ENCODE data around the gene EXOC3L1. TPM values are rescaled to one million over a fixed set of nuclear protein-coding genes. Genes with fewer than 3 reads are reported as not detected.

Gene EXOC3L1
- total RNA-seq, 1 experiment from 2014 or later = 0.30 TPM

DNA sequence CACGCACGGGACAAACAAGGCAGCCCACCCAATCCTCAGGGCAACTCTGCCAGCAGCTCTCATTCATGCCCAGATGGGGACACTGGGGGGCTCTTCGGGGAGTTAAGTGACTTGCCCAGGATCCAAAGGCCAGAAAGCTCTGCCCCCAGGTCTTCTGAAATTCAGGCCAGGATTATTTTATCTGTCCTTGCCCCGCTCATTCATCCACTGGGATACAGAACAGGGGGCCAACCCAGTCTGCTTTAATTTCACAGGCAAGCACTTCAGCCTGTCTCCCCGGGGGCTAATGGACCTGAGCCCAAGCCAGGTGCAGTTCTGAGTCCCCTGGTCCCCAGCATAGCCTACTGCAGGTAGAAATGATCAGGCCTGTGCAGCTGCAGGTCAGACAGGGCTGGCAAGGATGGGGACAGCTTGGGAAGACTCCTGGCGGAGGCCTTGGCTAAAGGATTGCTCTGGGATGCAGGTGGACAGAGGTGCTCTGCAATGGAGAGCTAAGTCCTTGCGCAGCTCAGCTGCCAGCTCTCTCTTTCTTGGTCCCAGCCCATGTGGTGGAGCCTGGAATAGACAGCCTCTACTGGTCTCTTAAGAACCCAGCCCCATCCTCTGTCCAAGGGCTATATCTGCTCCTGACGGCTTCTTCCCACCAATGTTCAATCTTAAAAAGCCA lies 38.4 kb downstream of the EXOC3L1 start:
- DNase-seq (ENCODE audit: low read depth, low spot score) (no peak), ATAC-seq (no peak)
- Histone ChIP-seq H4K20me1 (ENCODE audit: insufficient read depth) (no peaks in the 10 kb centered on the region), H2AFZ (ENCODE audit: low read depth, low read length, poor library complexity, severe bottlenecking) (no peak overlapping the region), H3K9me2 (ENCODE audit: insufficient read depth) (no peaks in the 10 kb centered on the region), H3K36me3 (ENCODE audit: control insufficient read depth in 1 of 2, insufficient read depth in 2 of 2, low read length in 2 of 2) (peaks cover 7 to 14% of the 10 kb centered on the region in 2 experiments; a peak in 3 of 4 replicates), H3K4me3 (replicated peaks in 1 of 2; ENCODE audit: low read depth in 1 of 2, low read length in 2 of 2) (peak overlapping the region in 1 of 2 experiments; percentile 61; a peak in 3 of 4 replicates), H3K9ac (ENCODE audit: low read length) (peak overlapping the region; percentile 67), H3K79me2 (ENCODE audit: insufficient read depth, low read length) (no peaks in the 10 kb centered on the region), H3K4me2 (ENCODE audit: low read length) (peak overlapping the region; percentile 83), H3K27me3 (ENCODE audit: insufficient read depth, low read length) (no peaks in the 10 kb centered on the region), H3K9me3 (ENCODE audit: control insufficient read depth in 1 of 2, insufficient read depth in 1 of 2, low read depth in 1 of 2, low read length in 2 of 2) (no peaks in the 10 kb centered on the region), H3K4me1 (ENCODE audit: control insufficient read depth in 1 of 2, insufficient read depth in 2 of 2, low read length in 2 of 2) (peaks cover 3 to 29% of the 10 kb centered on the region in 2 experiments; a peak in 3 of 4 replicates), H3K27ac (ENCODE audit: low read depth, low read length) (peak overlapping the region; percentile 66)
- ChIA-PET CTCF (interaction anchor here (0.8 to 5.8 kb wide), 5 partner anchors 8 to 197 kb away, joined by 3 to 79 read pairs (median 3); partner anchors contain the start of genes CES3, FBXL8 and TRADD), RAD21 (ENCODE audit: low non-redundant PET in 1 of 2, low total read pairs in 2 of 2, uncharacterized antibody in 2 of 2, unreplicated experiment in 2 of 2) (no interaction called here), POLR2A (no interaction called here)
- TF ChIP-seq POLR2AphosphoS5 (IDR thresholded peaks at IDR 0.05; ENCODE audit: low read depth, low read length) (no peak), EGR1 (IDR thresholded peaks at IDR 0.05; ENCODE audit: low read depth) (no peak), EZH2 (IDR thresholded peaks at IDR 0.05) (no peak), ZNF274 (IDR thresholded peaks at IDR 0.05; ENCODE audit: low read depth, low read length) (no peak), JUND (IDR thresholded peaks at IDR 0.05) (no peak)
- TF ChIP-seq, protein P1, sequence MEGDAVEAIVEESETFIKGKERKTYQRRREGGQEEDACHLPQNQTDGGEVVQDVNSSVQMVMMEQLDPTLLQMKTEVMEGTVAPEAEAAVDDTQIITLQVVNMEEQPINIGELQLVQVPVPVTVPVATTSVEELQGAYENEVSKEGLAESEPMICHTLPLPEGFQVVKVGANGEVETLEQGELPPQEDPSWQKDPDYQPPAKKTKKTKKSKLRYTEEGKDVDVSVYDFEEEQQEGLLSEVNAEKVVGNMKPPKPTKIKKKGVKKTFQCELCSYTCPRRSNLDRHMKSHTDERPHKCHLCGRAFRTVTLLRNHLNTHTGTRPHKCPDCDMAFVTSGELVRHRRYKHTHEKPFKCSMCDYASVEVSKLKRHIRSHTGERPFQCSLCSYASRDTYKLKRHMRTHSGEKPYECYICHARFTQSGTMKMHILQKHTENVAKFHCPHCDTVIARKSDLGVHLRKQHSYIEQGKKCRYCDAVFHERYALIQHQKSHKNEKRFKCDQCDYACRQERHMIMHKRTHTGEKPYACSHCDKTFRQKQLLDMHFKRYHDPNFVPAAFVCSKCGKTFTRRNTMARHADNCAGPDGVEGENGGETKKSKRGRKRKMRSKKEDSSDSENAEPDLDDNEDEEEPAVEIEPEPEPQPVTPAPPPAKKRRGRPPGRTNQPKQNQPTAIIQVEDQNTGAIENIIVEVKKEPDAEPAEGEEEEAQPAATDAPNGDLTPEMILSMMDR (IDR thresholded peaks at IDR 0.05 in 2 of 3, conservative IDR thresholded peaks at IDR 0.05 in 1 of 3; ENCODE audit: borderline replicate concordance in 1 of 3, insufficient read depth in 1 of 3, low read depth in 2 of 3, low read length in 2 of 3) = no peak
- intact Hi-C loops (cut with micrococcal nuclease) = no loop called here
- no TSS peak for BruUV-seq (replicated peaks)

All from HCT116 (cell line).